ENCODE data around the gene HIVEP3.

DNA sequence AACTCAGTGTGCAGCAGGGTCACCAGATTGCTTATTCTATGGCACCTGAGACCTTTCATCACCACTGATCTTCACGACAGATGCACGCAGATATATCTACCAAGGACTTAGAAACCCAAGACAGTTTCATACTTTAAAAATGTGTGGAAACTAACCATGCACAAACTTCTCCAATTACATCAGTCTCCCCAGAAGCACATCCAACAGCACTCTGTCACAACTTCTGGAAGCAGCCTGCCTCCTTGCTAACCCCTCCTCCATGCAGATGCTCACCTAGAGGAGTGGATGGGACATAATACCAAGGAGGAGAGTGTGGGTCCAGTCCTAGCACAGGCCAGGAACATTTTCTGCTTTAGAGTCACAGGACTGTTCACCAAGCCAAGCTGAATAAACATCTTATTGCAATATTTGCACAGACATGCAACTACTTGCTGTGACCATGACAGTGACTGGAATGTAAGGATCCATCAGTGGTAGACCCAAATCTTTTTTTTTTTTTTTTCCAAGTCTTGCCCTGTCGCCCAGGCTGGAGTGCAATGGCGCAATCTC lies 69.4 kb downstream of the HIVEP3 start:
- TF ChIP-seq, protein P1, sequence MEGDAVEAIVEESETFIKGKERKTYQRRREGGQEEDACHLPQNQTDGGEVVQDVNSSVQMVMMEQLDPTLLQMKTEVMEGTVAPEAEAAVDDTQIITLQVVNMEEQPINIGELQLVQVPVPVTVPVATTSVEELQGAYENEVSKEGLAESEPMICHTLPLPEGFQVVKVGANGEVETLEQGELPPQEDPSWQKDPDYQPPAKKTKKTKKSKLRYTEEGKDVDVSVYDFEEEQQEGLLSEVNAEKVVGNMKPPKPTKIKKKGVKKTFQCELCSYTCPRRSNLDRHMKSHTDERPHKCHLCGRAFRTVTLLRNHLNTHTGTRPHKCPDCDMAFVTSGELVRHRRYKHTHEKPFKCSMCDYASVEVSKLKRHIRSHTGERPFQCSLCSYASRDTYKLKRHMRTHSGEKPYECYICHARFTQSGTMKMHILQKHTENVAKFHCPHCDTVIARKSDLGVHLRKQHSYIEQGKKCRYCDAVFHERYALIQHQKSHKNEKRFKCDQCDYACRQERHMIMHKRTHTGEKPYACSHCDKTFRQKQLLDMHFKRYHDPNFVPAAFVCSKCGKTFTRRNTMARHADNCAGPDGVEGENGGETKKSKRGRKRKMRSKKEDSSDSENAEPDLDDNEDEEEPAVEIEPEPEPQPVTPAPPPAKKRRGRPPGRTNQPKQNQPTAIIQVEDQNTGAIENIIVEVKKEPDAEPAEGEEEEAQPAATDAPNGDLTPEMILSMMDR (IDR thresholded peaks at IDR 0.05; ENCODE audit: insufficient read depth, low read length) = no peak
- TF ChIP-seq POLR2AphosphoS5 (IDR thresholded peaks at IDR 0.05; ENCODE audit: low read depth) (no peak), GABPA (IDR thresholded peaks at IDR 0.05; ENCODE audit: low read depth) (no peak), SPI1 (IDR thresholded peaks at IDR 0.05; ENCODE audit: borderline replicate concordance, low read depth) (no peak)
- TF ChIP-seq, protein P2, sequence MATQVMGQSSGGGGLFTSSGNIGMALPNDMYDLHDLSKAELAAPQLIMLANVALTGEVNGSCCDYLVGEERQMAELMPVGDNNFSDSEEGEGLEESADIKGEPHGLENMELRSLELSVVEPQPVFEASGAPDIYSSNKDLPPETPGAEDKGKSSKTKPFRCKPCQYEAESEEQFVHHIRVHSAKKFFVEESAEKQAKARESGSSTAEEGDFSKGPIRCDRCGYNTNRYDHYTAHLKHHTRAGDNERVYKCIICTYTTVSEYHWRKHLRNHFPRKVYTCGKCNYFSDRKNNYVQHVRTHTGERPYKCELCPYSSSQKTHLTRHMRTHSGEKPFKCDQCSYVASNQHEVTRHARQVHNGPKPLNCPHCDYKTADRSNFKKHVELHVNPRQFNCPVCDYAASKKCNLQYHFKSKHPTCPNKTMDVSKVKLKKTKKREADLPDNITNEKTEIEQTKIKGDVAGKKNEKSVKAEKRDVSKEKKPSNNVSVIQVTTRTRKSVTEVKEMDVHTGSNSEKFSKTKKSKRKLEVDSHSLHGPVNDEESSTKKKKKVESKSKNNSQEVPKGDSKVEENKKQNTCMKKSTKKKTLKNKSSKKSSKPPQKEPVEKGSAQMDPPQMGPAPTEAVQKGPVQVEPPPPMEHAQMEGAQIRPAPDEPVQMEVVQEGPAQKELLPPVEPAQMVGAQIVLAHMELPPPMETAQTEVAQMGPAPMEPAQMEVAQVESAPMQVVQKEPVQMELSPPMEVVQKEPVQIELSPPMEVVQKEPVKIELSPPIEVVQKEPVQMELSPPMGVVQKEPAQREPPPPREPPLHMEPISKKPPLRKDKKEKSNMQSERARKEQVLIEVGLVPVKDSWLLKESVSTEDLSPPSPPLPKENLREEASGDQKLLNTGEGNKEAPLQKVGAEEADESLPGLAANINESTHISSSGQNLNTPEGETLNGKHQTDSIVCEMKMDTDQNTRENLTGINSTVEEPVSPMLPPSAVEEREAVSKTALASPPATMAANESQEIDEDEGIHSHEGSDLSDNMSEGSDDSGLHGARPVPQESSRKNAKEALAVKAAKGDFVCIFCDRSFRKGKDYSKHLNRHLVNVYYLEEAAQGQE (IDR thresholded peaks at IDR 0.05; ENCODE audit: insufficient replicate concordance, low read depth) = no peak
